IMR-90 (cell line): Measurements from ENCODE around the gene TIGD7. TPM values are rescaled to one million over a fixed set of nuclear protein-coding genes. Genes with fewer than 3 reads are reported as not detected.
A peak's percentile ranks its signal among the peaks of the same experiment; 100 is the strongest.

Experiments used
- ATAC-seq: fragments of 200-7000 bp; cut with Tn5 transposase; 2 replicates; pipeline ENCODE4 v1.9.1; 2020; ENCODE audit warnings: low read depth, mild to moderate bottlenecking, moderate library complexity
- BruUV-seq: library from RNA; stranded (reverse); fragments of 400-500 nt; replicated peaks from 2 replicates; lab custom pipeline; 2021; lab: Mats Ljungman, UMichigan
- CTCF ChIA-PET: fragments of 300-600 bp; formaldehyde crosslinking; extraction: SDS; loops from one replicate; lab custom pipeline; 2021; ENCODE audit warnings: antibody characterized with exemption; lab: Yijun Ruan, JAX
- POLR2A ChIA-PET: fragments of 300-600 bp; sonication (Branson Sonifier 250); formaldehyde crosslinking; loops from one replicate; lab custom pipeline; 2022; ENCODE audit warnings: antibody characterized with exemption; ENCODE audit not compliant: unreplicated experiment; lab: Charles Lee
- DNase-seq: peaks from one replicate; pipeline ENCODE4 v3.0.0; 2013
- H2AFZ ChIP-seq: replicated peaks from 2 replicates; pipeline ENCODE3; 2013; ENCODE audit warnings: low read length, mild to moderate bottlenecking; ENCODE audit not compliant: poor library complexity
- H2AK5ac ChIP-seq: 2 replicates; pipeline ENCODE4 v1.6.1; 2013; ENCODE audit warnings: low read depth, low read length, inconsistent platforms
- H2AK9ac ChIP-seq: replicated peaks from 2 replicates; pipeline ENCODE3; 2013; ENCODE audit warnings: mild to moderate bottlenecking, low read depth, low read length, moderate library complexity; ENCODE audit not compliant: poor library complexity
- H2BK120ac ChIP-seq: 2 replicates; pipeline ENCODE4 v1.6.1; 2013; ENCODE audit warnings: low read depth, low read length, inconsistent platforms
- H2BK15ac ChIP-seq: 3 replicates; pipeline ENCODE4 v1.6.1; 2013; ENCODE audit warnings: low read depth, low read length, inconsistent platforms
- H2BK20ac ChIP-seq: 2 replicates; pipeline ENCODE4 v1.6.1; 2013; ENCODE audit warnings: low read depth, mild to moderate bottlenecking, inconsistent platforms, low read length, moderate library complexity
- H2BK5ac ChIP-seq: 2 replicates; pipeline ENCODE4 v1.6.1; 2013; ENCODE audit warnings: mild to moderate bottlenecking, low read depth, low read length, inconsistent platforms; ENCODE audit not compliant: poor library complexity, severe bottlenecking
- H3K14ac ChIP-seq: replicated peaks from 2 replicates; pipeline ENCODE4 v1.6.1; 2013; ENCODE audit warnings: low read depth, low read length, inconsistent platforms
- H3K18ac ChIP-seq: 2 replicates; pipeline ENCODE4 v1.6.1; 2013; ENCODE audit warnings: low read depth, low read length, control low read depth
- H3K23ac ChIP-seq: 2 replicates; pipeline ENCODE4 v1.6.1; 2013; ENCODE audit warnings: low read depth, low read length, inconsistent platforms
- H3K27ac ChIP-seq: 2 replicates; pipeline ENCODE4 v1.5.1; 2013; ENCODE audit warnings: mild to moderate bottlenecking, control low read depth, low read length; ENCODE audit not compliant: insufficient read depth
- H3K27me3 ChIP-seq: 2 replicates; pipeline ENCODE4 v1.6.1; 2013; ENCODE audit warnings: low read length; ENCODE audit not compliant: control insufficient read depth, insufficient read depth
- H3K36me3 ChIP-seq: 2 replicates; pipeline ENCODE4 v1.6.1; 2013; ENCODE audit warnings: low read length, mixed read lengths; ENCODE audit not compliant: control insufficient read depth, insufficient read depth
- H3K4ac ChIP-seq: 2 replicates; pipeline ENCODE4 v1.6.1; 2013; ENCODE audit warnings: low read depth, low read length, inconsistent platforms
- H3K4me1 ChIP-seq: 2 replicates; pipeline ENCODE4 v1.6.1; 2013; ENCODE audit warnings: low read length, mixed read lengths; ENCODE audit not compliant: control insufficient read depth, insufficient read depth
- H3K4me2 ChIP-seq: 2 replicates; pipeline ENCODE4 v1.6.1; 2013; ENCODE audit warnings: low read depth, mild to moderate bottlenecking, control low read depth, low read length, moderate library complexity
- H3K4me3 ChIP-seq: 2 replicates; pipeline ENCODE4 v1.5.1; 2013; ENCODE audit warnings: low read depth, mild to moderate bottlenecking, control low read depth, low read length, moderate library complexity; ENCODE audit not compliant: insufficient read depth
- H3K56ac ChIP-seq: 2 replicates; pipeline ENCODE4 v1.6.1; 2013; ENCODE audit warnings: low read length, inconsistent platforms; ENCODE audit not compliant: insufficient read depth; ENCODE audit errors: extremely low read depth
- H3K79me1 ChIP-seq, 2 experiments: 2 replicates each; pipeline ENCODE4 v1.6.1; 2013; ENCODE audit warnings: low read length in 2 of 2, inconsistent platforms in 1 of 2, low read depth in 1 of 2
- H3K9ac ChIP-seq: 2 replicates; pipeline ENCODE4 v1.6.1; 2013; ENCODE audit warnings: low read depth, low read length, control low read depth
- H3K9me1 ChIP-seq: 2 replicates; pipeline ENCODE4 v1.6.1; 2013; ENCODE audit warnings: low read length, inconsistent platforms; ENCODE audit not compliant: insufficient read depth
- H3K9me3 ChIP-seq: 2 replicates; pipeline ENCODE4 v1.6.1; 2013; ENCODE audit warnings: low read length; ENCODE audit not compliant: control insufficient read depth, insufficient read depth
- H4K20me1 ChIP-seq: 2 replicates; pipeline ENCODE4 v1.6.1; 2013; ENCODE audit warnings: low read length, inconsistent platforms; ENCODE audit not compliant: insufficient read depth
- H4K5ac ChIP-seq: 2 replicates; pipeline ENCODE4 v1.6.1; 2013; ENCODE audit warnings: mild to moderate bottlenecking, low read depth, low read length, control low read depth
- H4K8ac ChIP-seq, 2 experiments: 2 replicates each; pipeline ENCODE4 v1.6.1; 2013; ENCODE audit warnings: low read depth in 2 of 2, low read length in 2 of 2, control low read depth in 1 of 2, inconsistent platforms in 1 of 2
- H4K91ac ChIP-seq: 2 replicates; pipeline ENCODE4 v1.6.1; 2013; ENCODE audit warnings: low read depth, low read length, inconsistent platforms; ENCODE audit not compliant: insufficient read depth
- BHLHE40 ChIP-seq: fragments of 150-350 bp; IDR thresholded peaks from 2 replicates; pipeline ENCODE4 v1.6.1; 2016; ENCODE audit warnings: mild to moderate bottlenecking, low read depth, low read length
- ELK1 ChIP-seq: fragments of 150-350 bp; IDR thresholded peaks from 2 replicates; pipeline ENCODE4 v1.6.1; 2016; ENCODE audit warnings: low read depth, mild to moderate bottlenecking, low read length, moderate library complexity, borderline replicate concordance
- NFE2L2 ChIP-seq: fragments of 150-350 bp; IDR thresholded peaks from 2 replicates; pipeline ENCODE4 v1.6.1; 2016; ENCODE audit warnings: low read depth, mild to moderate bottlenecking, low read length
- SMC3 ChIP-seq: fragments of 150-350 bp; IDR thresholded peaks from 2 replicates; pipeline ENCODE4 v1.6.1; 2016; ENCODE audit warnings: low read depth, mild to moderate bottlenecking, antibody characterized with exemption, low read length, moderate library complexity
- WGBS, 2 experiments: methylation state at CpG; one replicate each; pipeline versions ENCODE4 v1.1.5 to v1.1.7; 2013; ENCODE audit warnings: missing lambda C conversion rate in 2 of 2; ENCODE audit not compliant: insufficient read length in 1 of 2; ENCODE audit errors: extremely low coverage in 2 of 2; 5-methylcytosine and 5-hydroxymethylcytosine counted together
- dilution Hi-C: fragments of 300-500 bp; cut with HindIII; formaldehyde crosslinking; loops from one replicate; pipeline ENCODE4 v1.14.3; 2018; ENCODE audit warnings: low sequenced_read_pairs; ENCODE audit not compliant: unreplicated experiment
- in situ Hi-C: fragments of 300-500 bp; cut with MboI; formaldehyde crosslinking; loops from 3 replicates; pipeline ENCODE4 v1.14.3; 2019; ENCODE audit warnings: low sequenced_read_pairs, inconsistent platforms, mixed read lengths
- intact Hi-C: fragments of 100-400 bp; cut with micrococcal nuclease; formaldehyde crosslinking; loops from 2 replicates; pipeline ENCODE4 v1.10.0; 2022
- polyA plus RNA-seq, 3 experiments: library from polyadenylated mRNA; depleted of rRNA; stranded (reverse); fragments of >200 nt; gene quantifications; 2 replicates each; pipeline ENCODE4 v1.2.3, GENCODE V29; 2012; ENCODE audit warnings: low replicate concordance in 1 of 3
- total RNA-seq: library from RNA; depleted of rRNA; stranded (reverse); fragments of >200 nt; gene quantifications from 2 replicates; pipeline ENCODE4 v1.2.3, GENCODE V29; 2012

The TIGD7 gene
- total and polyA plus RNA-seq, 2 of the 4 experiments (the other 2 are of a cell fraction) = 2.5 to 2.7 TPM

DNA sequence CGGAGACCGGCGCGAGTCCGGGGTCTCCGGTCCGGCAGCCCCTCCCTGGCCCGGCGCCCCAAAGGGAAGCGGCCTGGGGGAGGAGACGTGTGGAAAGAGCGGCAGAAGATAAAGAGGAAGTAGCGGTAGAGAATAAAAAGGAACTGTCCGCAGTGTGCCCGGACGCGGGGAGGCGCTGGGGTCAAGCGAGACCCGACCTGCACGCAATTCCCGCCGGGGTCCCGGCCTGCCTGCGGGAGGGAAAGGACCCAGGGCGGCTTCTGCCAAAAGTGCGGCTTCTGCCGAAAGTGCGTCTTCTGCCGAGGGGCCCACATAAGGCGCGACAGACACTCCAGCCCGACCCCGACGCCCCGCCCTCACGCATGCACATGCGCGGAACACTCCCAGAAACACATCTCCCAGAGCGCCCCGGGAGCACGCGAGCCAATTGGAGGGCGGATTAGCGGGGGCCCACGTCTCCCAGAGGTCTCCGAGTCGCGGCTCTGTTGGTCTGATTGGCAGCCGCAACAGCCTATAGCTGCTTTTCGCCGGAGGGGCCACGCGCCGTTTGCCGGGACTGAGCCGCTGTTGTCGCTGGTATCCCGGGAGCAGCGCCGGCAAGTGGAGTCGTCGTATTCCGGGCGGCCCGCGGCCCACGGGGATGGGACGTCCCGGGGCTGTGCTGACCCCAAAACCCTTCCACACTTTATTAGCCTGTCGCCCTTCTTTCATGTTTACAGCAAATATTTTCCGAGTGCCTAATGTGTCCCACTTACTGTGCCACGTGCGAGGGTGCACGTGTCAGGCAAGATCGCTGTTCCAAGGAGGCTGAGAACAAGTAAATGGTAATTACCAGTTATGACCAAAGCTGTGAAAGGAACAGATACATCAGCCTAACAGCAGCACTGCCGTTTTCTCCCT lies 40.8 kb downstream of the TIGD7 start (continued):
- TF ChIP-seq BHLHE40 = peak; percentile 78

DNA sequence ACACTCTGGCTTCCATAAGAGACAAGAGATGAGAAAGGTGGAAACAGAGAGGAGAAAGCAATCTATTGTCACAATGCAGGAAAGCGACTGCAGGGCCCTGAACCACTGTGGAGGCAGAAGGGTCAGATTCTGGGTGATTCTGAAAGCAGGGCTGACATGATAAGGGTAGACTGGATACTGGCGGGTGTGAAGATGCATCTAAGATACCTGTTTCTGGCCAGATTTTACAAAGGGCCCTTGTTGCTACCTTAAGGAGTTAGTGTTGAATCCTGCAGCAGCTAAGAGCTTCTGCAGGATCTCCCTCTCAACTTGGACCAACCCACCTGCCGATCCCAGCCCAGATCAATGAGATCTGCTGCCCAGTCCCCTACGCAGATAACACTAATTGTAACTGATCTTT lies 42.7 kb downstream of the TIGD7 start:
- Histone ChIP-seq H3K4me1 (0 out of 2 replicates have a peak, but pooled peaks cover 2% of the 10 kb centered on the region), H3K9me1 (no peaks in the 10 kb centered on the region; the same call in 1 of the 2 replicates), H2AK5ac (no peak overlapping the region), H3K27me3 (peaks cover 4% of the 10 kb centered on the region; the same call in 1 of the 2 replicates), H3K4ac (no peak overlapping the region), H3K4me2 (no peak overlapping the region), H3K9me3 (no peaks in the 10 kb centered on the region), H2BK15ac (no peak overlapping the region), H3K27ac (no peak overlapping the region), H4K20me1 (no peaks in the 10 kb centered on the region), H2BK120ac (no peak overlapping the region), H2AFZ (no peak overlapping the region), H4K8ac (no peak overlapping the region; a peak in 1 of 4 replicates), H3K4me3 (no peak overlapping the region), H3K56ac (no peak overlapping the region), H3K9ac (no peak overlapping the region), H4K91ac (no peak overlapping the region), H2BK5ac (no peak overlapping the region), H2BK20ac (no peak overlapping the region), H3K23ac (no peak overlapping the region), H2AK9ac (peak overlapping the region; percentile 17), H3K36me3 (no peaks in the 10 kb centered on the region), H3K79me1 (peaks cover 0 to 5% of the 10 kb centered on the region in 2 experiments; a peak in 2 of 4 replicates), H3K14ac (no peak overlapping the region), H3K18ac (no peak overlapping the region), H4K5ac (no peak overlapping the region)
- WGBS, 2 experiments = 80% methylated on average over 1 of the region's 4 CpGs; no CpG with 5 or more reads in 1 of the 2 experiments
- CTCF ChIA-PET = no interaction called here
- in situ Hi-C loops (no loop called here), dilution Hi-C loops (no loop called here), intact Hi-C loops (loop anchor here (5.0 kb wide), 1 partner anchor 75 kb away; the partner anchor contains the start of gene OR1F1)
- ATAC-seq = no peak
- BruUV-seq = no TSS peak
- no peak for DNase-seq
- POLR2A ChIA-PET = no interaction called here
- TF ChIP-seq NFE2L2 = no peak
- TF ChIP-seq SMC3 = no peak
- TF ChIP-seq ELK1 = no peak
